H1 (cell line): ENCODE data around the gene OR9A4. TPM values are rescaled to one million over a fixed set of nuclear protein-coding genes. Genes with fewer than 3 reads are reported as not detected.

Experiments used
- CTCF ChIA-PET: fragments of 300-600 bp; sonication (Branson Sonifier 250); formaldehyde crosslinking; loops from one replicate; lab custom pipeline; 2021; ENCODE audit not compliant: partially characterized antibody; lab: Charles Lee
- POLR2A ChIA-PET: fragments of 300-600 bp; sonication (Branson Sonifier 250); formaldehyde crosslinking; loops from one replicate; lab custom pipeline; 2021; ENCODE audit warnings: inconsistent platforms; ENCODE audit not compliant: partially characterized antibody; lab: Charles Lee
- DNase-seq, 2 experiments: peaks; one replicate each; pipeline versions ENCODE4 v3.0.0 to v3.0.0-alpha.2; 2010 to 2022; ENCODE audit warnings: low spot score in 2 of 2, low read depth in 1 of 2, mixed read lengths in 1 of 2
- FAIRE-seq: peaks from 2 replicates; lab custom pipeline; 2011; peaks lifted over from hg19 to GRCh38; lab: Jason Lieb, UNC
- H2AFZ ChIP-seq: 2 replicates; pipeline ENCODE4 v1.8.1; 2012; ENCODE audit warnings: low read length, inconsistent platforms
- H2AK5ac ChIP-seq: 2 replicates; pipeline ENCODE4 v1.6.1; 2013; ENCODE audit warnings: low read depth, low read length
- H2BK120ac ChIP-seq: replicated peaks from 2 replicates; pipeline ENCODE3; 2013; ENCODE audit warnings: low read depth, low read length, inconsistent platforms
- H2BK12ac ChIP-seq: 2 replicates; pipeline ENCODE4 v1.6.1; 2013; ENCODE audit warnings: low read depth, low read length
- H2BK15ac ChIP-seq: 2 replicates; pipeline ENCODE4 v1.6.1; 2013; ENCODE audit warnings: low read length
- H2BK20ac ChIP-seq: 2 replicates; pipeline ENCODE4 v1.6.1; 2013; ENCODE audit warnings: low read length
- H2BK5ac ChIP-seq: 2 replicates; pipeline ENCODE4 v1.6.1; 2013; ENCODE audit warnings: low read depth, low read length
- H3K14ac ChIP-seq: 2 replicates; pipeline ENCODE4 v1.6.1; 2013; ENCODE audit warnings: inconsistent platforms; ENCODE audit not compliant: insufficient read length
- H3K18ac ChIP-seq: 2 replicates; pipeline ENCODE4 v1.6.1; 2013; ENCODE audit warnings: low read length; ENCODE audit errors: extremely low read depth
- H3K23ac ChIP-seq: 2 replicates; pipeline ENCODE4 v1.6.1; 2013; ENCODE audit warnings: inconsistent platforms; ENCODE audit not compliant: insufficient read length
- H3K23me2 ChIP-seq: 2 replicates; pipeline ENCODE4 v1.6.1; 2013; ENCODE audit warnings: low read depth, low read length
- H3K27ac ChIP-seq: 2 replicates; pipeline ENCODE4 v1.6.1; 2011; ENCODE audit warnings: low read depth, low read length, inconsistent platforms
- H3K27me3 ChIP-seq, 4 experiments: replicated peaks in 1 of 4; 1 replicate in 1 of 4; 2 replicates in 3 of 4; pipeline versions ENCODE4 v1.6.1 to v1.8.1; 2011 to 2013; ENCODE audit warnings: low read length in 3 of 4, mild to moderate bottlenecking in 3 of 4, inconsistent platforms in 2 of 4, mixed read lengths in 2 of 4, moderate library complexity in 1 of 4; ENCODE audit not compliant: control insufficient read depth in 3 of 4, insufficient read depth in 3 of 4; ENCODE audit errors: extremely low read depth in 1 of 4
- H3K36me3 ChIP-seq, 4 experiments: 2 replicates each; pipeline versions ENCODE4 v1.6.1 to v1.8.1; 2011 to 2013; ENCODE audit warnings: mild to moderate bottlenecking in 4 of 4, low read length in 3 of 4, moderate library complexity in 2 of 4, control low read depth in 1 of 4, inconsistent platforms in 1 of 4; ENCODE audit not compliant: insufficient read depth in 4 of 4, control insufficient read depth in 2 of 4
- H3K4ac ChIP-seq: replicated peaks from 2 replicates; pipeline ENCODE3; 2013; ENCODE audit warnings: low read length, low read depth, mixed read lengths, inconsistent platforms; ENCODE audit not compliant: insufficient read length
- H3K4me1 ChIP-seq, 4 experiments: replicated peaks in 1 of 4; 1 replicate in 1 of 4; 2 replicates in 3 of 4; pipeline versions ENCODE4 v1.6.1 to v1.8.1; 2011 to 2013; ENCODE audit warnings: low read length in 3 of 4, inconsistent platforms in 2 of 4, mixed read lengths in 1 of 4; ENCODE audit not compliant: insufficient read depth in 4 of 4, control insufficient read depth in 3 of 4
- H3K4me2 ChIP-seq, 2 experiments: 2 replicates each; pipeline versions ENCODE4 v1.6.1 to v1.8.1; 2011 to 2013; ENCODE audit warnings: low read depth in 2 of 2, low read length in 2 of 2, control low read depth in 1 of 2, inconsistent platforms in 1 of 2, mild to moderate bottlenecking in 1 of 2; ENCODE audit not compliant: insufficient read depth in 1 of 2
- H3K4me3 ChIP-seq, 4 experiments: fragments of 200-600, 300-600 bp in 1 of 4; sonication (generic), shearing (Covaris generic), sonication (Bioruptor Twin) in 1 of 4; 2 replicates each; pipeline versions ENCODE4 v1.5.1 to v1.8.1; 2011 to 2016; ENCODE audit warnings: low read length in 4 of 4, low read depth in 3 of 4, control low read depth in 2 of 4, inconsistent platforms in 2 of 4, mild to moderate bottlenecking in 2 of 4, mixed read lengths in 1 of 4, moderate library complexity in 1 of 4; ENCODE audit not compliant: insufficient read depth in 2 of 4; ENCODE audit errors: extremely low read depth in 1 of 4
- H3K56ac ChIP-seq: replicated peaks from 2 replicates; pipeline ENCODE3; 2013; ENCODE audit warnings: low read depth, mild to moderate bottlenecking, mixed read lengths, low read length, inconsistent platforms; ENCODE audit not compliant: insufficient read length
- H3K79me1 ChIP-seq: 2 replicates; pipeline ENCODE4 v1.6.1; 2013; ENCODE audit warnings: low read depth, low read length, control low read depth
- H3K79me2 ChIP-seq, 2 experiments: 2 replicates each; pipeline versions ENCODE4 v1.6.1 to v1.8.1; 2012 to 2013; ENCODE audit warnings: low read length in 2 of 2, mild to moderate bottlenecking in 2 of 2, inconsistent platforms in 1 of 2; ENCODE audit not compliant: insufficient read depth in 2 of 2, control insufficient read depth in 1 of 2
- H3K9ac ChIP-seq, 4 experiments: replicated peaks in 1 of 4; 1 replicate in 1 of 4; 2 replicates in 3 of 4; pipeline versions ENCODE4 v1.6.1 to v1.8.1; 2011 to 2013; ENCODE audit warnings: low read depth in 3 of 4, low read length in 3 of 4, control low read depth in 2 of 4, mild to moderate bottlenecking in 2 of 4, moderate library complexity in 2 of 4, inconsistent platforms in 1 of 4; ENCODE audit errors: extremely low read depth in 1 of 4
- H3K9me3 ChIP-seq, 2 experiments: 2 replicates each; pipeline versions ENCODE4 v1.6.1 to v1.8.1; 2012 to 2013; ENCODE audit warnings: mild to moderate bottlenecking in 2 of 2, moderate library complexity in 2 of 2, control low read depth in 1 of 2, inconsistent platforms in 1 of 2, low read depth in 1 of 2, low read length in 1 of 2, mixed read lengths in 1 of 2; ENCODE audit not compliant: insufficient read depth in 2 of 2
- H4K20me1 ChIP-seq, 2 experiments: replicated peaks in 1 of 2; 2 replicates each; pipeline versions ENCODE3 to v1.8.1; 2011 to 2013; ENCODE audit warnings: inconsistent platforms in 2 of 2, low read length in 2 of 2, mild to moderate bottlenecking in 1 of 2; ENCODE audit not compliant: insufficient read depth in 2 of 2, control insufficient read depth in 1 of 2
- H4K5ac ChIP-seq: 2 replicates; pipeline ENCODE4 v1.6.1; 2013; ENCODE audit warnings: low read length, low read depth, mixed read lengths, inconsistent platforms; ENCODE audit not compliant: insufficient read length
- H4K8ac ChIP-seq: 2 replicates; pipeline ENCODE4 v1.8.0; 2013; ENCODE audit warnings: mild to moderate bottlenecking, moderate library complexity, low read length, inconsistent platforms; ENCODE audit not compliant: insufficient read depth; ENCODE audit errors: extremely low read depth
- H4K91ac ChIP-seq: replicated peaks from 2 replicates; pipeline ENCODE3; 2013; ENCODE audit warnings: low read length, mixed read lengths, inconsistent platforms; ENCODE audit not compliant: insufficient read length
- BCL11A ChIP-seq, 2 experiments: IDR thresholded peaks; one replicate each; pipeline ENCODE4 v1.6.1; 2011; ENCODE audit warnings: low read depth in 2 of 2, low read length in 2 of 2, mild to moderate bottlenecking in 2 of 2
- CBX8 ChIP-seq: fragments of 300-800, 300-1000 bp; sonication (generic); IDR thresholded peaks from 2 replicates; pipeline ENCODE4 v1.7.1; 2016; ENCODE audit warnings: low read depth, low read length, borderline replicate concordance
- FOSL1 ChIP-seq: IDR thresholded peaks from 2 replicates; pipeline ENCODE4 v1.6.1; 2011; ENCODE audit warnings: mild to moderate bottlenecking, low read depth, low read length, moderate library complexity; ENCODE audit not compliant: insufficient read depth
- GABPA ChIP-seq: IDR thresholded peaks from 2 replicates; pipeline ENCODE4 v1.6.1; 2011; ENCODE audit warnings: mild to moderate bottlenecking, low read length, moderate library complexity, borderline replicate concordance; ENCODE audit not compliant: insufficient read depth
- HDAC6 ChIP-seq: IDR thresholded peaks from one replicate; pipeline ENCODE4 v1.7.1; 2012; ENCODE audit warnings: low read depth, mild to moderate bottlenecking, inconsistent platforms, low read length, moderate library complexity
- POLR2A ChIP-seq, 2 experiments: IDR thresholded peaks; 1 replicate in 1 of 2; 2 replicates in 1 of 2; pipeline ENCODE4 v1.6.1; 2011; ENCODE audit warnings: low read depth in 2 of 2, low read length in 2 of 2, mild to moderate bottlenecking in 2 of 2; ENCODE audit errors: control extremely low read depth in 1 of 2
- RBBP5 ChIP-seq: IDR thresholded peaks from 2 replicates; pipeline ENCODE4 v1.7.1; 2012; ENCODE audit warnings: low read depth, mild to moderate bottlenecking, inconsistent platforms, low read length, moderate library complexity, borderline replicate concordance
- SIN3A ChIP-seq, 2 experiments: IDR thresholded peaks in 1 of 2; conservative IDR thresholded peaks in 1 of 2; 2 replicates each; pipeline ENCODE4 v1.6.1; 2011 to 2012; ENCODE audit warnings: low read length in 2 of 2, improper control_type of control experiment in 1 of 2, low read depth in 1 of 2, mild to moderate bottlenecking in 1 of 2
- SP4 ChIP-seq: IDR thresholded peaks from 2 replicates; pipeline ENCODE4 v1.6.1; 2012; ENCODE audit warnings: low read length, inconsistent platforms
- ZNF274 ChIP-seq: IDR thresholded peaks from 2 replicates; pipeline ENCODE4 v1.7.0; 2012; ENCODE audit warnings: low read length, borderline replicate concordance; ENCODE audit errors: extremely low read depth
- WGBS, 2 experiments: shearing (Covaris generic) in 1 of 2; methylation state at CpG; one replicate each; pipeline versions ENCODE4 v1.1.6 to v1.1.7; 2013 to 2015; ENCODE audit warnings: low lambda C conversion rate in 2 of 2, mixed read lengths in 2 of 2, inconsistent platforms in 1 of 2, low coverage in 1 of 2, missing lambda C conversion rate in 1 of 2; ENCODE audit not compliant: insufficient replicate concordance in 2 of 2, insufficient coverage in 1 of 2, insufficient read length in 1 of 2; ENCODE audit errors: extremely low coverage in 1 of 2, missing lambda C conversion rate in 1 of 2; 5-methylcytosine and 5-hydroxymethylcytosine counted together
- polyA plus RNA-seq, 7 experiments: library from polyadenylated mRNA; depleted of rRNA in 3 of 7; stranded (reverse) in 5 of 7; unstranded in 2 of 7; fragments of >200 nt in 5 of 7; fragments of 200-250 nt in 2 of 7; gene quantifications; 1 replicate in 5 of 7; 2 replicates in 1 of 7; 4 replicates in 1 of 7; pipeline versions ENCODE4 v1.2.1 to v1.2.3, GENCODE V29; 2011 to 2013; ENCODE audit warnings: missing spikeins in 2 of 7, mixed read lengths in 2 of 7
- total RNA-seq: library from RNA; stranded (reverse); fragmentation: NEBNext Ultra II Directional; extraction: Animal tissue kit (Norgen Biotek cat#: 25700); gene quantifications from 2 replicates; pipeline ENCODE4 v1.2.1, GENCODE V29; 2021

Gene OR9A4
- total and polyA plus RNA-seq, 2 of the 8 experiments (the other 6 are each of a cell fraction or from before 2014, with no cell fraction given) = not detected

- Histone ChIP-seq H2BK20ac (no peak overlapping the region), H3K4me1 (peaks cover 0 to 11% (median 7%) of the 10 kb centered on the region in 4 experiments; a peak in 6 of 7 replicates), H2BK15ac (no peak overlapping the region), H2BK12ac (no peak overlapping the region), H3K18ac (no peak overlapping the region), H3K23ac (no peak overlapping the region), H3K79me1 (no peaks in the 10 kb centered on the region), H4K20me1 (no peaks in the 10 kb centered on the region), H3K27me3 (no peaks in the 10 kb centered on the region), H3K14ac (no peak overlapping the region), H2AFZ (no peak overlapping the region), H3K27ac (no peak overlapping the region), H4K5ac (no peak overlapping the region), H4K8ac (no peak overlapping the region), H3K36me3 (no peaks in the 10 kb centered on the region), H4K91ac (no peak overlapping the region), H3K4me2 (no peak overlapping the region), H3K9me3 (no peaks in the 10 kb centered on the region), H3K9ac (no peak overlapping the region), H2BK5ac (no peak overlapping the region), H3K56ac (no peak overlapping the region), H2BK120ac (no peak overlapping the region), H2AK5ac (no peak overlapping the region), H3K23me2 (no peaks in the 10 kb centered on the region), H3K79me2 (no peaks in the 10 kb centered on the region), H3K4ac (no peak overlapping the region), H3K4me3 (no peak overlapping the region)
- TF ChIP-seq BCL11A (IDR thresholded peaks at IDR 0.05; ENCODE audit: low read depth in 2 of 2, low read length in 2 of 2) (no peak), FOSL1 (no peak), GABPA (no peak), HDAC6 (no peak), ZNF274 (no peak), CBX8 (no peak), SIN3A (conservative IDR thresholded peaks at IDR 0.05 in 1 of 2, IDR thresholded peaks at IDR 0.05 in 1 of 2; ENCODE audit: low read depth in 1 of 2, low read length in 2 of 2) (no peak), RBBP5 (no peak), POLR2A (IDR thresholded peaks at IDR 0.05; ENCODE audit: control extremely low read depth in 1 of 2, low read depth in 2 of 2, low read length in 2 of 2) (no peak), SP4 (no peak)
- no peak for FAIRE-seq
- POLR2A ChIA-PET = no interaction called here
- 95% methylated on average over 3 of the region's 3 CpGs; no CpG with 5 or more reads in 1 of the 2 experiments for WGBS, 2 experiments
- DNase-seq = no peak
- CTCF ChIA-PET = interaction anchor here (1.0 to 1.2 kb wide), 2 partner anchors 34 to 92 kb away, joined by 3 to 4 read pairs; no protein-coding TSS in a partner anchor
Observed at GRCh38 chr7:141877365-141877764, 38.8 kb upstream of the OR9A4 start.
